HEK293 (cell line): ENCODE results near the gene MRPL23.

Experiments
- CTCF ChIA-PET: fragments of 350-600 bp; formaldehyde crosslinking; extraction: SDS; loops from one replicate; lab custom pipeline; 2021; ENCODE audit warnings: antibody characterized with exemption; lab: Yijun Ruan, JAX
- POLR2A ChIA-PET: fragments of 300-600 bp; formaldehyde crosslinking; extraction: SDS; loops from one replicate; lab custom pipeline; 2020; ENCODE audit warnings: antibody characterized with exemption, inconsistent platforms; lab: Yijun Ruan, JAX
- H3K27ac ChIP-seq: fragments of 200-500 bp; sonication (Bioruptor generic); 2 replicates; pipeline ENCODE4 v1.5.1; 2014; ENCODE audit warnings: low read depth, low read length, control low read depth, inconsistent platforms; ENCODE audit errors: extremely low read depth
- H3K36me3 ChIP-seq, 2 experiments: fragments of 200-500 bp in 1 of 2; sonication (Bioruptor generic) in 1 of 2; 1 replicate in 1 of 2; 2 replicates in 1 of 2; pipeline ENCODE4 v1.5.1; 2014 to 2017; ENCODE audit warnings: inconsistent platforms in 2 of 2, low read length in 2 of 2; ENCODE audit not compliant: control insufficient read depth in 2 of 2, insufficient read depth in 1 of 2
- H3K4me1 ChIP-seq: fragments of 200-500 bp; sonication (Bioruptor generic); 2 replicates; pipeline ENCODE4 v1.5.1; 2014; ENCODE audit warnings: mild to moderate bottlenecking, low read length, inconsistent platforms; ENCODE audit not compliant: control insufficient read depth, insufficient read depth
- H3K4me3 ChIP-seq: 2 replicates; pipeline ENCODE4 v1.5.1; 2011; ENCODE audit warnings: low read depth, mild to moderate bottlenecking, control low read depth, low read length, moderate library complexity
- H3K9me3 ChIP-seq: fragments of 200-500 bp; sonication (Bioruptor generic); 2 replicates; pipeline ENCODE4 v1.5.1; 2014; ENCODE audit warnings: low read depth, low read length, inconsistent platforms; ENCODE audit not compliant: control insufficient read depth, insufficient read depth
- IKZF3 ChIP-seq: fragments of 450-650 bp; IDR thresholded peaks from 2 replicates; pipeline ENCODE4 v1.5.0; 2018; ENCODE audit warnings: missing biosample characterization, mild to moderate bottlenecking, missing genetic modification characterization, moderate library complexity
- INSM2 ChIP-seq: fragments of 450-650 bp; formaldehyde crosslinking; IDR thresholded peaks from 2 replicates; pipeline ENCODE4 v1.5.1; 2016; ENCODE audit warnings: missing biosample characterization, missing genetic modification characterization
- PRDM1 ChIP-seq: fragments of 450-650 bp; formaldehyde crosslinking; IDR thresholded peaks from 2 replicates; pipeline ENCODE4; 2016; ENCODE audit warnings: missing biosample characterization, missing genetic modification characterization
- PRDM4 ChIP-seq: fragments of 450-650 bp; formaldehyde crosslinking; IDR thresholded peaks from 2 replicates; pipeline ENCODE4 v1.5.1; 2017; ENCODE audit warnings: missing biosample characterization, missing genetic modification characterization
- SETDB1 ChIP-seq: IDR thresholded peaks from one replicate; pipeline ENCODE4 v1.6.1; 2017; ENCODE audit warnings: mild to moderate bottlenecking, low read length, moderate library complexity, mixed read lengths; ENCODE audit not compliant: insufficient read length
- ZBTB48 ChIP-seq: fragments of 450-650 bp; formaldehyde crosslinking; IDR thresholded peaks from 2 replicates; pipeline ENCODE4 v1.5.1; 2016; ENCODE audit warnings: missing biosample characterization, missing genetic modification characterization
- ZBTB6 ChIP-seq: fragments of 450-650 bp; formaldehyde crosslinking; IDR thresholded peaks from 2 replicates; pipeline ENCODE4 v1.5.1; 2017; ENCODE audit warnings: missing biosample characterization, missing genetic modification characterization
- ZNF146 ChIP-seq: fragments of 450-650 bp; formaldehyde crosslinking; IDR thresholded peaks from 2 replicates; pipeline ENCODE4 v1.5.1; 2016; ENCODE audit warnings: missing biosample characterization, missing genetic modification characterization
- ZNF2 ChIP-seq: fragments of 450-650 bp; formaldehyde crosslinking; IDR thresholded peaks from 2 replicates; pipeline ENCODE4 v1.5.1; 2016; ENCODE audit warnings: missing biosample characterization, missing genetic modification characterization
- ZNF202 ChIP-seq: fragments of 450-650 bp; formaldehyde crosslinking; IDR thresholded peaks from 2 replicates; pipeline ENCODE4 v1.5.1; 2016; ENCODE audit warnings: missing biosample characterization, missing genetic modification characterization, borderline replicate concordance
- ZNF24 ChIP-seq: fragments of 450-650 bp; formaldehyde crosslinking; IDR thresholded peaks from 2 replicates; pipeline ENCODE4 v1.5.1; 2016; ENCODE audit warnings: missing biosample characterization, missing genetic modification characterization
- ZNF274 ChIP-seq, 2 experiments: fragments of 200-500 bp in 1 of 2; fragments of 450-650 bp in 1 of 2; sonication (Bioruptor generic) in 1 of 2; formaldehyde crosslinking in 1 of 2; IDR thresholded peaks; 2 replicates each; pipeline versions ENCODE4 v1.5.1 to v1.6.1; 2014 to 2016; ENCODE audit warnings: borderline replicate concordance in 1 of 2, inconsistent platforms in 1 of 2, low read length in 1 of 2, missing biosample characterization in 1 of 2, missing genetic modification characterization in 1 of 2
- ZNF280D ChIP-seq: fragments of 450-650 bp; formaldehyde crosslinking; IDR thresholded peaks from 2 replicates; pipeline ENCODE4 v1.5.1; 2016; ENCODE audit warnings: missing biosample characterization, missing genetic modification characterization
- ZNF324 ChIP-seq: fragments of 450-650 bp; formaldehyde crosslinking; IDR thresholded peaks from 2 replicates; pipeline ENCODE4 v1.5.1; 2016; ENCODE audit warnings: missing biosample characterization, missing genetic modification characterization
- ZNF335 ChIP-seq: fragments of 450-650 bp; formaldehyde crosslinking; conservative IDR thresholded peaks from 2 replicates; pipeline ENCODE4 v1.5.1; 2016; ENCODE audit warnings: missing biosample characterization, missing genetic modification characterization
- ZNF354C ChIP-seq: fragments of 450-650 bp; formaldehyde crosslinking; IDR thresholded peaks from 2 replicates; pipeline ENCODE4 v1.5.1; 2016; ENCODE audit warnings: missing biosample characterization, missing genetic modification characterization, low read depth, borderline replicate concordance
- ZNF433 ChIP-seq: fragments of 450-650 bp; formaldehyde crosslinking; IDR thresholded peaks from 2 replicates; pipeline ENCODE4 v1.5.1; 2016; ENCODE audit warnings: missing biosample characterization, missing genetic modification characterization, low read depth
- ZNF530 ChIP-seq: fragments of 450-650 bp; formaldehyde crosslinking; IDR thresholded peaks from 2 replicates; pipeline ENCODE4 v1.5.1; 2016; ENCODE audit warnings: low read depth, missing biosample characterization, missing genetic modification characterization
- ZNF549 ChIP-seq: fragments of 450-650 bp; IDR thresholded peaks from 2 replicates; pipeline ENCODE4 v1.5.1; 2018; ENCODE audit warnings: missing biosample characterization, missing genetic modification characterization, mild to moderate bottlenecking, inconsistent platforms, moderate library complexity
- ZNF629 ChIP-seq: fragments of 450-650 bp; formaldehyde crosslinking; IDR thresholded peaks from 2 replicates; pipeline ENCODE4 v1.5.1; 2017; ENCODE audit warnings: missing biosample characterization, missing genetic modification characterization
- ZNF654 ChIP-seq: fragments of 450-650 bp; formaldehyde crosslinking; IDR thresholded peaks from 2 replicates; pipeline ENCODE4 v1.5.1; 2016; ENCODE audit warnings: low read depth, missing biosample characterization, missing genetic modification characterization
- ZNF704 ChIP-seq: fragments of 450-650 bp; formaldehyde crosslinking; IDR thresholded peaks from 2 replicates; pipeline ENCODE4 v1.5.1; 2016; ENCODE audit warnings: missing biosample characterization, missing genetic modification characterization
- ZNF747 ChIP-seq: fragments of 450-650 bp; formaldehyde crosslinking; IDR thresholded peaks from 2 replicates; pipeline ENCODE4 v1.5.1; 2016; ENCODE audit warnings: missing biosample characterization, missing genetic modification characterization
- ZNF777 ChIP-seq: fragments of 450-650 bp; formaldehyde crosslinking; IDR thresholded peaks from 2 replicates; pipeline ENCODE4 v1.5.1; 2017; ENCODE audit warnings: missing biosample characterization, missing genetic modification characterization, borderline replicate concordance

The MRPL23 gene

GRCh38 chr11:1906181-1906580, 41.0 kb upstream of the MRPL23 start:
- TF ChIP-seq ZNF704 (tag by site-specific recombination) (no peak), ZNF146 (tag by site-specific recombination) (no peak), ZNF335 (tag by site-specific recombination) (no peak), ZBTB6 (no peak), ZNF274 (IDR thresholded peaks at IDR 0.05; ENCODE audit: low read length) (no peak), ZNF274 (tag by site-specific recombination; IDR thresholded peaks at IDR 0.05; ENCODE audit: borderline replicate concordance) (no peak), ZBTB48 (no peak), SETDB1 (no peak), ZNF24 (no peak), ZNF202 (tag by site-specific recombination) (no peak), PRDM1 (tag by site-specific recombination) (no peak), ZNF433 (tag by site-specific recombination) (no peak), ZNF777 (tag by site-specific recombination) (no peak), ZNF530 (tag by site-specific recombination) (no peak), ZNF747 (tag by site-specific recombination) (no peak), PRDM4 (no peak)
- CTCF ChIA-PET: interaction anchor here (0.5 to 1.4 kb wide), 6 partner anchors 24 to 439 kb away, joined by 3 to 6 read pairs (median 3); no protein-coding TSS in a partner anchor
- POLR2A ChIA-PET: no interaction called here
- Histone ChIP-seq H3K9me3 (no peaks in the 10 kb centered on the region), H3K27ac (no peak overlapping the region), H3K4me3 (no peak overlapping the region), H3K36me3 (no peaks in the 10 kb centered on the region), H3K4me1 (no peaks in the 10 kb centered on the region)

GRCh38 chr11:1906611-1907423, 40.3 kb upstream of the MRPL23 start:
- ChIA-PET POLR2A (no interaction called here), CTCF (interaction anchor here (0.5 to 1.4 kb wide), 7 partner anchors 25 to 439 kb away, joined by 3 to 6 read pairs (median 3); no protein-coding TSS in a partner anchor)
- Histone ChIP-seq H3K36me3 (no peaks in the 10 kb centered on the region), H3K9me3 (no peaks in the 10 kb centered on the region), H3K4me3 (no peak overlapping the region), H3K4me1 (no peaks in the 10 kb centered on the region), H3K27ac (no peak overlapping the region)
- TF ChIP-seq ZNF354C (tag by site-specific recombination): no peak
- no peak for TF ChIP-seq ZNF2
- no peak for TF ChIP-seq ZNF280D
- no peak for TF ChIP-seq ZNF629 (tag by site-specific recombination)
- TF ChIP-seq ZNF324: no peak
- TF ChIP-seq INSM2 (tag by site-specific recombination): no peak
- no peak for TF ChIP-seq ZNF654 (tag by site-specific recombination)
- TF ChIP-seq ZNF549 (tag by site-specific recombination): no peak
- no peak for TF ChIP-seq IKZF3
- TF ChIP-seq ZNF202 (tag by site-specific recombination): no peak
- TF ChIP-seq ZNF777 (tag by site-specific recombination): no peak
